ENCODE results near the gene WDFY4.

The WDFY4 gene

GRCh38 chr10:48983648-48984351 is 299.1 kb downstream of the WDFY4 start:
- no peak for DNase-seq (ENCODE audit: low read depth in 2 of 2)

- DNase-seq (ENCODE audit: low read depth in 2 of 2), result no peak
Observed at GRCh38 chr10:48985621-48986158, 301.0 kb downstream of the WDFY4 start.

- DNase-seq (ENCODE audit: low read depth in 2 of 2), result no peak
Observed at GRCh38 chr10:48990226-48990625, 305.6 kb downstream of the WDFY4 start.

GRCh38 chr10:48993627-48994026 is 309.0 kb downstream of the WDFY4 start:
- DNase-seq (ENCODE audit: low read depth in 2 of 2), result no peak

- DNase-seq (ENCODE audit: low read depth in 2 of 2), result no peak
Observed at GRCh38 chr10:48996329-48996728, 311.7 kb downstream of the WDFY4 start.

- DNase-seq (ENCODE audit: low read depth in 2 of 2), result no peak
Observed at GRCh38 chr10:48999346-48999745, 314.7 kb downstream of the WDFY4 start.

- no peak for DNase-seq (ENCODE audit: low read depth in 2 of 2)
Observed at GRCh38 chr10:49000437-49001398, 316.0 kb downstream of the WDFY4 start.

- DNase-seq (ENCODE audit: low read depth in 2 of 2), result no peak
Observed at GRCh38 chr10:49001402-49001801, 316.7 kb downstream of the WDFY4 start.

GRCh38 chr10:49001870-49002672 is 317.4 kb downstream of the WDFY4 start:
- no peak for DNase-seq (ENCODE audit: low read depth in 2 of 2)

GRCh38 chr10:49005270-49005669 is 320.6 kb downstream of the WDFY4 start:
- no peak for DNase-seq (ENCODE audit: low read depth in 2 of 2)

GRCh38 chr10:49007129-49007528 is 322.5 kb downstream of the WDFY4 start:
- no peak for DNase-seq (ENCODE audit: low read depth in 2 of 2)

GRCh38 chr10:49008091-49008490 is 323.4 kb downstream of the WDFY4 start:
- no peak for DNase-seq (ENCODE audit: low read depth in 2 of 2)

GRCh38 chr10:49008505-49009198 is 324.0 kb downstream of the WDFY4 start:
- DNase-seq (ENCODE audit: low read depth in 2 of 2), result no peak

GRCh38 chr10:49009199-49009979 is 324.7 kb downstream of the WDFY4 start:
- DNase-seq (ENCODE audit: low read depth in 2 of 2), result no peak

- DNase-seq (ENCODE audit: low read depth in 2 of 2), result no peak
Observed at GRCh38 chr10:49010295-49010694, 325.6 kb downstream of the WDFY4 start.

GRCh38 chr10:49010865-49011264 is 326.2 kb downstream of the WDFY4 start:
- DNase-seq (ENCODE audit: low read depth in 2 of 2), result no peak

GRCh38 chr10:49011756-49012155 is 327.1 kb downstream of the WDFY4 start:
- no peak for DNase-seq (ENCODE audit: low read depth in 2 of 2)

GRCh38 chr10:49012603-49013002 is 327.9 kb downstream of the WDFY4 start:
- DNase-seq (ENCODE audit: low read depth in 2 of 2), result no peak

GRCh38 chr10:49015700-49016099 is 331.0 kb downstream of the WDFY4 start:
- DNase-seq (ENCODE audit: low read depth in 2 of 2), result no peak

- no peak for DNase-seq (ENCODE audit: low read depth in 2 of 2)
Observed at GRCh38 chr10:49021685-49022084, 337.0 kb downstream of the WDFY4 start.

All from fibroblast of skin of left biceps (primary cell).